SJCRH30 (cell line): ENCODE data around the gene RS1. TPM values are rescaled to one million over a fixed set of nuclear protein-coding genes. Genes with fewer than 3 reads are reported as not detected.
A peak's percentile ranks its signal among the peaks of the same experiment; 100 is the strongest.

ENCODE experiments used
- DNase-seq, 2 experiments: peaks; one replicate each; pipeline ENCODE4 v3.0.0-alpha.2; 2015 to 2020
- H3K27ac ChIP-seq: fragments of 250-450 bp; sonication (Bioruptor Pico); 2 replicates; pipeline ENCODE4 v1.5.1; 2020; ENCODE audit warnings: mild to moderate bottlenecking, moderate library complexity
- H3K27me3 ChIP-seq: fragments of 250-450 bp; sonication (Bioruptor Pico); 2 replicates; pipeline ENCODE4 v1.5.1; 2020; ENCODE audit warnings: mild to moderate bottlenecking, moderate library complexity
- H3K36me3 ChIP-seq: fragments of 250-450 bp; sonication (Bioruptor Pico); 2 replicates; pipeline ENCODE4 v1.5.1; 2020; ENCODE audit warnings: mild to moderate bottlenecking, moderate library complexity
- H3K4me1 ChIP-seq: fragments of 250-450 bp; sonication (Bioruptor Pico); 2 replicates; pipeline ENCODE4 v1.5.1; 2020; ENCODE audit warnings: mild to moderate bottlenecking, moderate library complexity
- H3K4me3 ChIP-seq: fragments of 250-450 bp; sonication (Bioruptor Pico); 2 replicates; pipeline ENCODE4 v1.5.1; 2020; ENCODE audit warnings: mild to moderate bottlenecking, moderate library complexity
- H3K9me3 ChIP-seq: fragments of 250-450 bp; sonication (Bioruptor Pico); replicated peaks from 2 replicates; pipeline ENCODE4 v1.5.1; 2020; ENCODE audit warnings: mild to moderate bottlenecking, moderate library complexity
- total RNA-seq: library from RNA; depleted of rRNA; stranded (reverse); fragments of >200 nt; shearing (Covaris generic); gene quantifications from 2 replicates; pipeline ENCODE4 v1.2.3, GENCODE V29; 2014

RS1 gene
- total RNA-seq, 1 experiment from 2014 or later: not detected

- H3K27me3 ChIP-seq: no peaks in the 10 kb centered on the region
- no peak for DNase-seq
- H3K4me3 ChIP-seq: no peak overlapping the region
- no peak overlapping the region for H3K27ac ChIP-seq
- H3K9me3 ChIP-seq: no peaks in the 10 kb centered on the region
- no peaks in the 10 kb centered on the region for H3K4me1 ChIP-seq
- no peaks in the 10 kb centered on the region for H3K36me3 ChIP-seq
Measured at GRCh38 chrX:18677161-18677869, 5.4 kb upstream of the RS1 start.

- H3K27me3 ChIP-seq: no peaks in the 10 kb centered on the region
- peak overlapping the region; percentile 81 for H3K4me3 ChIP-seq
- H3K36me3 ChIP-seq: no peaks in the 10 kb centered on the region
- no peak overlapping the region for H3K27ac ChIP-seq
- no peaks in the 10 kb centered on the region for H3K9me3 ChIP-seq
- H3K4me1 ChIP-seq: no peaks in the 10 kb centered on the region
- peak; percentile 61 to 74 for DNase-seq
Measured at GRCh38 chrX:18676470-18676869, 4.6 kb upstream of the RS1 start.

GRCh38 chrX:18676050-18676449 lies 4.1 kb upstream of the RS1 start:
- no peaks in the 10 kb centered on the region for H3K9me3 ChIP-seq
- peak overlapping the region; percentile 81 for H3K4me3 ChIP-seq
- DNase-seq: no peak

GRCh38 chrX:18674788-18675735 lies 3.2 kb upstream of the RS1 start:
- Histone ChIP-seq H3K36me3 (no peaks in the 10 kb centered on the region), H3K4me3 (peak overlapping the region; percentile 81), H3K27me3 (no peaks in the 10 kb centered on the region), H3K9me3 (no peaks in the 10 kb centered on the region), H3K27ac (peak overlapping the region; percentile 72), H3K4me1 (no peaks in the 10 kb centered on the region)
- DNase-seq: peak; percentile 75 to 89

More at GRCh38 chrX:18676050-18676449, 4.1 kb upstream of the RS1 start:
- no peak overlapping the region for H3K27ac ChIP-seq
- H3K27me3 ChIP-seq: no peaks in the 10 kb centered on the region
- no peaks in the 10 kb centered on the region for H3K36me3 ChIP-seq
- no peaks in the 10 kb centered on the region for H3K4me1 ChIP-seq

- H3K4me3 ChIP-seq: peak overlapping the region; percentile 81
- no peaks in the 10 kb centered on the region for H3K9me3 ChIP-seq
- H3K27ac ChIP-seq: peak overlapping the region; percentile 72; the same call in 1 of the 2 replicates
- peak in 1 of 2 experiments; percentile 42 for DNase-seq
- H3K36me3 ChIP-seq: no peaks in the 10 kb centered on the region
- no peaks in the 10 kb centered on the region for H3K27me3 ChIP-seq
- H3K4me1 ChIP-seq: no peaks in the 10 kb centered on the region
Measured at GRCh38 chrX:18674417-18674787, 2.5 kb upstream of the RS1 start.

- no peaks in the 10 kb centered on the region for H3K36me3 ChIP-seq
- H3K4me3 ChIP-seq: no peak overlapping the region
- H3K27ac ChIP-seq: no peak overlapping the region
- H3K4me1 ChIP-seq: no peaks in the 10 kb centered on the region
- no peaks in the 10 kb centered on the region for H3K9me3 ChIP-seq
- DNase-seq: no peak
- H3K27me3 ChIP-seq: no peaks in the 10 kb centered on the region
Measured at GRCh38 chrX:18668071-18668835, 3.7 kb downstream of the RS1 start.

- Histone ChIP-seq H3K27me3 (no peaks in the 10 kb centered on the region), H3K4me1 (no peaks in the 10 kb centered on the region), H3K4me3 (no peak overlapping the region), H3K36me3 (no peaks in the 10 kb centered on the region), H3K9me3 (no peaks in the 10 kb centered on the region), H3K27ac (no peak overlapping the region)
- DNase-seq: no peak
Measured at GRCh38 chrX:18666614-18667013, 5.3 kb downstream of the RS1 start.

- H3K4me1 ChIP-seq: no peaks in the 10 kb centered on the region
- H3K9me3 ChIP-seq: no peaks in the 10 kb centered on the region
- no peaks in the 10 kb centered on the region for H3K27me3 ChIP-seq
- H3K4me3 ChIP-seq: no peak overlapping the region
- H3K36me3 ChIP-seq: no peaks in the 10 kb centered on the region
- H3K27ac ChIP-seq: no peak overlapping the region
- no peak for DNase-seq
Measured at GRCh38 chrX:18664947-18665346, 7.0 kb downstream of the RS1 start.

GRCh38 chrX:18661273-18661672 lies 10.6 kb downstream of the RS1 start:
- Histone ChIP-seq H3K36me3 (no peaks in the 10 kb centered on the region), H3K4me1 (no peaks in the 10 kb centered on the region), H3K4me3 (no peak overlapping the region), H3K9me3 (no peaks in the 10 kb centered on the region), H3K27ac (no peak overlapping the region), H3K27me3 (no peaks in the 10 kb centered on the region)
- DNase-seq: no peak

- no peak for DNase-seq
- Histone ChIP-seq H3K4me3 (no peak overlapping the region), H3K9me3 (no peaks in the 10 kb centered on the region), H3K27ac (no peak overlapping the region), H3K27me3 (no peaks in the 10 kb centered on the region), H3K4me1 (0 out of 2 replicates have a peak, but pooled peaks cover 4% of the 10 kb centered on the region), H3K36me3 (no peaks in the 10 kb centered on the region)
Measured at GRCh38 chrX:18654875-18655836, 16.8 kb downstream of the RS1 start.

GRCh38 chrX:18652636-18653035 lies 19.3 kb downstream of the RS1 start:
- 0 out of 2 replicates have a peak, but pooled peaks cover 4% of the 10 kb centered on the region for H3K4me1 ChIP-seq
- H3K27me3 ChIP-seq: no peaks in the 10 kb centered on the region
- no peaks in the 10 kb centered on the region for H3K9me3 ChIP-seq
- H3K4me3 ChIP-seq: no peak overlapping the region
- no peak for DNase-seq
- no peaks in the 10 kb centered on the region for H3K36me3 ChIP-seq
- no peak overlapping the region for H3K27ac ChIP-seq

GRCh38 chrX:18650662-18651061 lies 21.2 kb downstream of the RS1 start:
- Histone ChIP-seq H3K36me3 (no peaks in the 10 kb centered on the region), H3K27me3 (no peaks in the 10 kb centered on the region), H3K4me3 (no peak overlapping the region), H3K9me3 (no peaks in the 10 kb centered on the region), H3K4me1 (0 out of 2 replicates have a peak, but pooled peaks cover 4% of the 10 kb centered on the region), H3K27ac (no peak overlapping the region)
- DNase-seq: no peak

- no peaks in the 10 kb centered on the region for H3K36me3 ChIP-seq
- peak in 1 of 2 experiments; percentile 12 for DNase-seq
- H3K4me3 ChIP-seq: 0 out of 2 replicates have a peak overlapping the region, but pooled peaks have one; percentile 9
- H3K27me3 ChIP-seq: no peaks in the 10 kb centered on the region
- no peak overlapping the region for H3K27ac ChIP-seq
- no peaks in the 10 kb centered on the region for H3K9me3 ChIP-seq
- no peaks in the 10 kb centered on the region for H3K4me1 ChIP-seq
Measured at GRCh38 chrX:18649498-18649951, 22.4 kb downstream of the RS1 start.

- H3K4me3 ChIP-seq: no peak overlapping the region
- H3K27ac ChIP-seq: no peak overlapping the region
- DNase-seq: no peak
- no peaks in the 10 kb centered on the region for H3K36me3 ChIP-seq
- no peaks in the 10 kb centered on the region for H3K4me1 ChIP-seq
- H3K9me3 ChIP-seq: no peaks in the 10 kb centered on the region
- no peaks in the 10 kb centered on the region for H3K27me3 ChIP-seq
Measured at GRCh38 chrX:18647621-18648020, 24.3 kb downstream of the RS1 start.
